Upper lobe of left lung (tissue), 4 donors: ENCODE data around the gene MYLK.

Experiments used
- CTCF ChIP-seq, 6 experiments: fragments of 450-650 bp in 4 of 6; fragments of 200-600 bp in 2 of 6; sonication (generic) in 2 of 6; IDR thresholded peaks; one replicate each; pipeline ENCODE4 v1.5.1; 2016 to 2019; ENCODE audit warnings: antibody characterized with exemption in 6 of 6
- EP300 ChIP-seq, 4 donors: sonication (generic); formaldehyde crosslinking; IDR thresholded peaks; one replicate each; pipeline ENCODE4 v1.5.1; 2017; ENCODE audit warnings: antibody characterized with exemption in 4 of 4, control low read depth in 2 of 4

GRCh38 chr3:123695731-123696640 is 188.1 kb downstream of the MYLK start:
- TF ChIP-seq EP300 (IDR thresholded peaks at IDR 0.05) (no peak), CTCF (IDR thresholded peaks at IDR 0.05) (no peak)
